AG08395 (cell line): ENCODE measurements around the gene RFPL1.
"Not testable (repeated sequence)": the region's sequence is repeated elsewhere in the genome, so short reads cannot be mapped to it uniquely, and the experiment has no call there.

ENCODE experiments used
- DNase-seq: peaks from one replicate; pipeline ENCODE4 v3.0.0; 2012; ENCODE audit warnings: mixed read lengths, low spot score

Gene RFPL1

DNA sequence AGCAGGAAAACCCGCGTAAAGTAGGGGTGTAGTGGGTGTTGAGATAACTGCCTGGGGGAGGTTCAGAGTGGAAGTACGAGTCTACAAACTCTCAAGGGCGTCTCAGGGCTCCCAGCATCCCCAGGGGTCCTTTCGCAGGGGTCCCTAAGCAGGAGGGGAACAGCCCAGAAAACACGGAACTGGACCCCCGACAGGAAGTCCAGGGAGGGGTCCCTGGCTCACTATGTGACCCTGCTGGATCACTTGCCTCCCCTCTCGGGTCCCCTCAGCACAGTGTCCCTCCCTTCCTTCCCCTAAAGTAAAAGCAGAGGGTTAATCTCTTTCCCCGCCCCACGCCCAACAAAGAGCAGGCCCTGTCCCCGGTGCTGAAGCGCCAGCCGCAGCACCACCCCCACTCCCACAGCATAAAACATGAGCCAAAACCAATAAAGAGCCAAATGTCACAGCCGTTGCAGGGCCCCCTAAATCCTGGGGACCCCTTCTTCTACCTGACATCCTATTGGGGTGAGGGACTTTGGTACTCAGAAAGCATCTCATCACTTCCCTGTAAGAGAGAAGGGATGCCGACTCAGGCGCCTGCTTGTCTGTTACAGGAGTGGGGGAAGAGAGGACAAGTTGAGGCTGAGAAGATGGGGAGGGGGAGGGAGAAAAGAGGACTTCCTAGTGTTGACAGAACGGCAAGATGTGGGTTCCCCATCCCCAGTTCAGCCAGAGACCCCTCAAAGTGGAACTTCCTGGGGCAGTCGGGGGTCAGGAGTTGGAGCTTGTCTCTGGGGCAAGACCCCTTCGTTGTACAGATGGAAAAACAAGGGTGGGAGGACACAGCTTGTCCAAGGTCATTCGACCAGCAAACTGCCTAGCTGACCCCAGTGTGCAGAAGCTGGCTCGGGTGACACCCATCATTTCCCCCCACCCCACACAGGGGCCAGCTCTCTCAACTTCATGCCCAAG, 40.2 kb downstream of the RFPL1 start:
- DNase-seq = peak; percentile 43

DNA sequence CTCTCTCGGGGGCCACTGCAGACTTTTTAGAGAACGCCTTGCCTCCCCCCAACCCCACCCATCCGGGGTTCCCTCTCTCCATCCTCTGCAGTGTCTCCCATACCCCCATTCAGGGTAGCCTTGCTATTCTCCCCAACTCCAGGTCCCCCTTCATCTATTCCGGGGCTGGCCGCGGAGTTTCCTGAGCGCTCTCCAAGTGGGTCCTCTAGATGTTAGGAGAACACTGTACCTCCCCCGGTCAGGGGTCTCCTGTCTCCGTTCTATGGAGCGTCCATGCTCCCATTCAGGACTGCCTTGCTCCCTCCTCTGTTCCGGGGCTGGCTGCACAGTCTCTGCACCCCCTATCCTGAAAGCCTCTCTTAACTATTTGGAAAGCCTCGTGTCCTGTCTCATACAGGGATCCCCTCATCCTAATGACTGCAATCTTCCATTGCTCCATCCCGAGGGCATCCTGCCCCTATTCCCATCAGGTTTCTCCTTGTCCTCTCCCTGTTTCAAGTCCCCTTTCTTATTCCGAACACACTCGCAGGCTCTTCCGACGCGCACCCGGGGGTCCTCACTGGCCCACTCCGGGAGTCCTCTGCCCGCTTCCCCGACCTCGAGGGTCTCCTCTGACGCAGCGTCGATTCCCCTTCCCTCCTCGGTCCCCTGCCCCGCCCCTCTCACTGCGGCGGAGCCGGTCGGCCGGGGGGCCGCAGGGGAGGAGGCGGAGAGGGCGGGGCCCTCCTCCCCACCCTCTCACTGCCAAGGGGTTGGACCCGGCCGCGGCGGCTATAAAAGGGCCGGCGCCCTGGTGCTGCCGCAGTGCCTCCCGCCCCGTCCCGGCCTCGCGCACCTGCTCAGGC, 41.3 kb downstream of the RFPL1 start, which contains the start of gene NEFH:
Gene NEFH, plus strand, starts transcription at position 802 of the 845 bp plus-strand sequence. CDS start 45 bp downstream, outside the sequence.
- no peak for DNase-seq

DNA sequence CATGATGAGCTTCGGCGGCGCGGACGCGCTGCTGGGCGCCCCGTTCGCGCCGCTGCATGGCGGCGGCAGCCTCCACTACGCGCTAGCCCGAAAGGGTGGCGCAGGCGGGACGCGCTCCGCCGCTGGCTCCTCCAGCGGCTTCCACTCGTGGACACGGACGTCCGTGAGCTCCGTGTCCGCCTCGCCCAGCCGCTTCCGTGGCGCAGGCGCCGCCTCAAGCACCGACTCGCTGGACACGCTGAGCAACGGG, 41.8 kb downstream of the RFPL1 start:
- no peak for DNase-seq

GRCh38 chr22:29480512-29481264, 42.3 kb downstream of the RFPL1 start:
- DNase-seq = no peak

- DNase-seq = no peak
Measured at GRCh38 chr22:29481265-29482000, 43.0 kb downstream of the RFPL1 start.

GRCh38 chr22:29482253-29482652, 43.9 kb downstream of the RFPL1 start:
- no peak for DNase-seq

GRCh38 chr22:29482726-29483125, 44.3 kb downstream of the RFPL1 start:
- no peak for DNase-seq

GRCh38 chr22:29483254-29483653, 44.9 kb downstream of the RFPL1 start:
- DNase-seq = no peak

DNA sequence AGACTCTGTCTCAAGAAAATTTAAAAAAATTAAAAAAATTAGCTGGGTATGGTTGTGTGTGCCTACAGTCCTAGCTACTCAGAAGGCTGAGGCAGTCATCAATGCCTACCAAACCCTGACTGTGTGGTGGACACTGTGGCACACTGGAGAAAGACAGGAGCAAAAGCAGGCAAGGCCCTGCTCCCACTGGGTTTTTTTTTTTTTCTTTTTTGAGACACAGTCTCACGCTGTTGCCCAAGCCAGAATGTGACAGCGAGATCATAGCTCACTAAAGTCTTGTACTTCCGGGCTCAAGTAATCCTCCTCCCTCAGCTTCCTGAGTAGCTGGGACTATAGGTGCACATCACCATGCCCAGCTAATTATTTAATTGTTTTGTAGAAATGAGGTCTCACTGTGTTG, 46.3 kb downstream of the RFPL1 start:
- DNase-seq = no peak

- DNase-seq = no peak
Measured at GRCh38 chr22:29485448-29485847, 47.1 kb downstream of the RFPL1 start.

DNA sequence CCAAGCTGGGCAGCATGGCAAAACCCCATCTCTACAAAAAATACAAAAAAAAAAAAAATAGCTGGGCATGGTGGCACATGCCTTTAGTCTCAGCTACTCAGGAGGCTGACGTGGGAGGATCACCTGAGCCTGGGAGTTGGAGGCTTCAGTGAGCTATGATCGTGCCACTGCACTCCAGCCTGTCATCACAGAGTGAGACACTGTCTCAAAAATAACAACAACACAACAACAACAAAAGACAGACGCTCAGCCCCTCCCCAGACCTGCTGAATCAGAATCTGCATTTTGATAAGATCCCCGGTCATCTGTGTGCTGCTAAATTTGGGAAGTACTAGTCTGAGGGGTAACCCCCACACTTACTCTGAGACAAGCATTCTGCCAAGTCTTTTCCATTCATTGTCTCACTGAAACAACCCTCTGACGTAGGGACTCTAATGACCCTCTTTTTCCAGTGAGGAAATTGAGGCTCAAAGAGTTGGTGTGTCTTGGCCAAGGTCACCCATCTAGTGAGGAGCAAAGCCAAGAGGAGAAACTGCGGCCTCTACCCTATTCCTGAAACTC, 49.1 kb downstream of the RFPL1 start:
- DNase-seq = no peak

GRCh38 chr22:29489127-29489780, 50.9 kb downstream of the RFPL1 start:
- DNase-seq = not testable (repeated sequence)

DNA sequence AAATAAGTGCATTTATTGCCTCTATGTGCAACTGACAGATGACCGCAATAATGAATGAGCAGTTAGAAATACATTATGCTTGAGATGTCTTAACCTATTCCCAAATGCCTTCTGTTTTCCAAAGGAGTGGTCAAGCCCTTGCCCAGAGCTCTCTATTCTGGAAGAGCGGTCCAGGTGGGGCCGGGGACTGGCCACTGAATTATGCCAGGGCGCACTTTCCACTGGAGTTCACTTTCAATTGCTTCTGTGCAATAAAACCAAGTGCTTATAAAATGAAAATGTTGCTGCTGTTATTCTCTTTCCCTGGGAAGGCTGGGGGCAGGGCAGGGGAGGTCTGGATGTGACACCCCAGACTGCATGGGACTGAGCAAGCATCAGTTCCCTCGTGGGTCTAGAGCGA, 52.6 kb downstream of the RFPL1 start:
- no peak for DNase-seq
